Measurements from ENCODE around the gene KCNH2. TPM values are rescaled to one million over a fixed set of nuclear protein-coding genes. Genes with fewer than 3 reads are reported as not detected.
A peak's percentile ranks its signal among the peaks of the same experiment; 100 is the strongest.
"Not testable (repeated sequence)": the region's sequence is repeated elsewhere in the genome, so short reads cannot be mapped to it uniquely, and the experiment has no call there.

KCNH2 gene
- total RNA-seq, result not detected

GRCh38 chr7:150978126-150978789, at the start of gene KCNH2:
KCNH2 (minus strand) TSS chr7:150978321; CDS start chr7:150977913, 408 bp downstream.
- no peak for ATAC-seq
- Mint-ChIP-seq H3K27ac (no peak within 1 kb of the TSS), H3K36me3 (ENCODE audit: low read depth) (peaks cover 2% of the 10 kb centered on the region), H3K4me3 (peak within 1 kb of the TSS; percentile 56), H3K4me1 (ENCODE audit: low read depth) (peaks cover 28% of the 10 kb centered on the region), H3K9me3 (ENCODE audit: insufficient read depth) (no peaks in the 10 kb centered on the region), H3K27me3 (ENCODE audit: low read depth) (peaks cover 57% of the 10 kb centered on the region)
- POLR2A ChIA-PET, result interaction anchor here (0.6 kb wide), 1 partner anchor 186 kb away, joined by 4 read pairs; no protein-coding TSS in a partner anchor
- CTCF ChIA-PET, result interaction anchor here (1.1 to 2.9 kb wide), 2 partner anchors 7 to 30 kb away, joined by 3 to 9 read pairs; no protein-coding TSS in a partner anchor
- no peak for DNase-seq

GRCh38 chr7:151027728-151028130, 49.6 kb upstream of the KCNH2 start:
- Mint-ChIP-seq H3K27ac (peak overlapping the region; percentile 96), H3K4me1 (ENCODE audit: low read depth) (peaks cover 21% of the 10 kb centered on the region), H3K36me3 (ENCODE audit: low read depth) (peaks cover 12% of the 10 kb centered on the region), H3K4me3 (peak overlapping the region; percentile 94)
- not testable (repeated sequence) for H3K9me3 Mint-ChIP-seq (ENCODE audit: insufficient read depth); H3K27me3 Mint-ChIP-seq (ENCODE audit: low read depth); DNase-seq; ATAC-seq
- ChIA-PET CTCF (interaction anchor here (0.9 to 3.2 kb wide), 18 partner anchors 9 to 273 kb away, joined by 3 to 53 read pairs (median 5); partner anchors contain the start of gene SLC4A2), POLR2A (interaction anchor here (0.7 to 1.5 kb wide), 6 partner anchors 9 to 313 kb away, joined by 3 to 10 read pairs (median 3); partner anchors contain the start of gene SLC4A2)

- Mint-ChIP-seq H3K27ac (peak overlapping the region; percentile 96), H3K4me1 (ENCODE audit: low read depth) (peaks cover 21% of the 10 kb centered on the region), H3K4me3 (peak overlapping the region; percentile 94), H3K36me3 (ENCODE audit: low read depth) (peaks cover 12% of the 10 kb centered on the region)
- not testable (repeated sequence) for H3K9me3 Mint-ChIP-seq (ENCODE audit: insufficient read depth); ATAC-seq; DNase-seq; H3K27me3 Mint-ChIP-seq (ENCODE audit: low read depth)
- POLR2A ChIA-PET, result interaction anchor here (1.5 kb wide), 1 partner anchor 32 kb away, joined by 5 read pairs; the partner anchor contains the start of gene SLC4A2
- CTCF ChIA-PET, result interaction anchor here (1.1 to 3.2 kb wide), 10 partner anchors 8 to 272 kb away, joined by 3 to 53 read pairs (median 6); no protein-coding TSS in a partner anchor
Observed at GRCh38 chr7:151026771-151027727, 48.9 kb upstream of the KCNH2 start.

- DNase-seq (no peak), ATAC-seq (no peak)
- Mint-ChIP-seq H3K4me1 (ENCODE audit: low read depth) (peaks cover 21% of the 10 kb centered on the region), H3K9me3 (ENCODE audit: insufficient read depth) (no peaks in the 10 kb centered on the region), H3K27me3 (ENCODE audit: low read depth) (peaks cover 8% of the 10 kb centered on the region), H3K36me3 (ENCODE audit: low read depth) (peaks cover 4% of the 10 kb centered on the region), H3K4me3 (no peak overlapping the region), H3K27ac (no peak overlapping the region)
- CTCF ChIA-PET, result interaction anchor here (0.6 to 2.1 kb wide), 4 partner anchors 8 to 85 kb away, joined by 4 to 7 read pairs (median 6); no protein-coding TSS in a partner anchor
- POLR2A ChIA-PET, result no interaction called here
Observed at GRCh38 chr7:151025924-151026671, 48.0 kb upstream of the KCNH2 start.

GRCh38 chr7:151024435-151025056, 46.4 kb upstream of the KCNH2 start, which contains the start of gene ATG9B:
ATG9B (minus strand) TSS chr7:151024494; CDS start chr7:151024423, 71 bp downstream.
- no peak for DNase-seq
- peaks cover 19% of the 10 kb centered on the region for H3K4me1 Mint-ChIP-seq (ENCODE audit: low read depth)
- POLR2A ChIA-PET, result no interaction called here
- peaks cover 4% of the 10 kb centered on the region for H3K36me3 Mint-ChIP-seq (ENCODE audit: low read depth)
- no peak within 1 kb of the TSS for H3K4me3 Mint-ChIP-seq
- ATAC-seq, result no peak
- no peaks in the 10 kb centered on the region for H3K9me3 Mint-ChIP-seq (ENCODE audit: insufficient read depth)
- H3K27me3 Mint-ChIP-seq (ENCODE audit: low read depth), result peaks cover 18% of the 10 kb centered on the region
- peak within 1 kb of the TSS; percentile 12 for H3K27ac Mint-ChIP-seq
- CTCF ChIA-PET, result interaction anchor here (2.1 kb wide), 1 partner anchor 17 kb away, joined by 7 read pairs; no protein-coding TSS in a partner anchor

GRCh38 chr7:151023232-151023631, 45.1 kb upstream of the KCNH2 start:
- Mint-ChIP-seq H3K27me3 (ENCODE audit: low read depth) (peaks cover 26% of the 10 kb centered on the region), H3K4me1 (ENCODE audit: low read depth) (peaks cover 22% of the 10 kb centered on the region), H3K27ac (no peak overlapping the region), H3K9me3 (ENCODE audit: insufficient read depth) (no peaks in the 10 kb centered on the region), H3K36me3 (ENCODE audit: low read depth) (peaks cover 3% of the 10 kb centered on the region), H3K4me3 (no peak overlapping the region)
- POLR2A ChIA-PET, result no interaction called here
- CTCF ChIA-PET, result interaction anchor here (2.3 kb wide), 1 partner anchor 14 kb away, joined by 7 read pairs; no protein-coding TSS in a partner anchor
- ATAC-seq (no peak), DNase-seq (no peak)

GRCh38 chr7:151020231-151020630, 42.1 kb upstream of the KCNH2 start:
- ChIA-PET CTCF (interaction anchor here (2.1 to 3.9 kb wide), 4 partner anchors 8 to 60 kb away, joined by 14 to 53 read pairs (median 40); partner anchors contain the start of gene ABCB8), POLR2A (no interaction called here)
- Mint-ChIP-seq H3K27me3 (ENCODE audit: low read depth) (peaks cover 30% of the 10 kb centered on the region), H3K27ac (no peak overlapping the region), H3K4me1 (ENCODE audit: low read depth) (peaks cover 39% of the 10 kb centered on the region), H3K9me3 (ENCODE audit: insufficient read depth) (no peaks in the 10 kb centered on the region), H3K36me3 (ENCODE audit: low read depth) (peaks cover 7% of the 10 kb centered on the region), H3K4me3 (no peak overlapping the region)
- ATAC-seq (no peak), DNase-seq (no peak)

- Mint-ChIP-seq H3K4me3 (peak overlapping the region; percentile 15), H3K27me3 (ENCODE audit: low read depth) (peaks cover 28% of the 10 kb centered on the region), H3K36me3 (ENCODE audit: low read depth) (peaks cover 14% of the 10 kb centered on the region), H3K4me1 (ENCODE audit: low read depth) (peaks cover 50% of the 10 kb centered on the region), H3K27ac (peak overlapping the region; percentile 8), H3K9me3 (ENCODE audit: insufficient read depth) (no peaks in the 10 kb centered on the region)
- ChIA-PET POLR2A (interaction anchor here (0.6 to 1.7 kb wide), 3 partner anchors 9 to 88 kb away, joined by 3 to 10 read pairs (median 3); partner anchors contain the start of gene ABCB8), CTCF (interaction anchor here (0.8 to 3.9 kb wide), 24 partner anchors 10 to 303 kb away, joined by 3 to 53 read pairs (median 8); partner anchors contain the start of genes ABCB8, ABCF2, FASTK and GIMAP1)
- ATAC-seq (no peak), DNase-seq (no peak)
Observed at GRCh38 chr7:151019130-151019447, 41.0 kb upstream of the KCNH2 start.

GRCh38 chr7:151018421-151019129, 40.5 kb upstream of the KCNH2 start:
- Mint-ChIP-seq H3K4me1 (ENCODE audit: low read depth) (peaks cover 55% of the 10 kb centered on the region), H3K9me3 (ENCODE audit: insufficient read depth) (no peaks in the 10 kb centered on the region), H3K36me3 (ENCODE audit: low read depth) (peaks cover 14% of the 10 kb centered on the region), H3K27me3 (ENCODE audit: low read depth) (peaks cover 28% of the 10 kb centered on the region), H3K4me3 (peak overlapping the region; percentile 69), H3K27ac (peak overlapping the region; percentile 65)
- ATAC-seq (peak; percentile 19), DNase-seq (peak; percentile 49)
- ChIA-PET POLR2A (interaction anchor here (0.5 to 1.7 kb wide), 4 partner anchors 10 to 454 kb away, joined by 3 to 10 read pairs (median 3); partner anchors contain the start of gene ABCB8), CTCF (interaction anchor here (0.6 to 3.9 kb wide), 32 partner anchors 8 to 302 kb away, joined by 3 to 53 read pairs (median 4); partner anchors contain the start of genes ABCB8, ABCF2, FASTK and GIMAP1)

Measured in activated CD8-positive, alpha-beta T cell treated with anti-CD3 and anti-CD28 coated beads, Interleukin-2, amount 10 ng/mL, durations not matched to agents 7 days and 5 days (primary cell).